ENCODE results near the gene MAST2. TPM values are rescaled to one million over a fixed set of nuclear protein-coding genes. Genes with fewer than 3 reads are reported as not detected.
"Not testable (repeated sequence)": the region's sequence is repeated elsewhere in the genome, so short reads cannot be mapped to it uniquely, and the experiment has no call there.

Gene MAST2
- total RNA-seq, 1 donor from 2014 or later, result 28.3 TPM

- intact Hi-C loops (cut with micrococcal nuclease), result no loop called here
Observed at GRCh38 chr1:45891087-45891486, 87.7 kb downstream of the MAST2 start.

DNA sequence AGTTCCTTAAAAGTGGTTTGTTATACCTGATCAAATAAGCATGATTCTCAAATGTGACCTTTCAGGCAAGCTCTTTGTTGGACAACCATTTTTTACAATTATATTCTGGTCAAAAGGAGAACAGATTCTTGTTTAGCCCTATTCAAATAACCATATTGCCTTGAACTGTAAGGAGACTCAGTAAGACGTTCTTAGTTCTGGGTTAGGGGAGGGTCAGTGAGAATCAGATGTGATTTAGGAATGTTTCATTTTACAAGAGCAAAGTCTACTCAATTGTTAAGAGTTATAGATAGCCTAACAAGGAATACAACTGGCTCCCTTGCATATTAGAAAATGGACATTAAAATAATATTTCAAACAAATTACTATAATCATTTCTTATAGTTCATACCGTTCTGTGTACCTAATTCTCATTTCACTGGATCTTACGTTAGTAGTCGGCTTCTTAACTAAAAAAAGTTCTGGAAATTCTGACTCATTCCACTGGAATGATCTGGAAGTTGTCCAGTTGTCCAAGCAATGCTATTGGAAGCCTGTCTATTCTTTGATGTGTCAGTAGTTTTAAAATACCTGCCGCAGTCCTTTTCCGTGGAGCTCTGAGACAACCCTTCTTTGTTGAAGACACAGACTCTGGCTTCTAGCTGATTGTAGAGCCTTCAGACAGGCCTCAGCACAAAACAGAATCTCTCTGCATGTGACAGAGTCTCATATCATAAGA, 88.8 kb downstream of the MAST2 start:
- intact Hi-C loops (cut with micrococcal nuclease), result no loop called here

GRCh38 chr1:45894331-45894730, 90.9 kb downstream of the MAST2 start:
- intact Hi-C loops (cut with micrococcal nuclease), result no loop called here

- intact Hi-C loops (cut with micrococcal nuclease), result no loop called here
Observed at GRCh38 chr1:45894921-45895320, 91.5 kb downstream of the MAST2 start.

DNA sequence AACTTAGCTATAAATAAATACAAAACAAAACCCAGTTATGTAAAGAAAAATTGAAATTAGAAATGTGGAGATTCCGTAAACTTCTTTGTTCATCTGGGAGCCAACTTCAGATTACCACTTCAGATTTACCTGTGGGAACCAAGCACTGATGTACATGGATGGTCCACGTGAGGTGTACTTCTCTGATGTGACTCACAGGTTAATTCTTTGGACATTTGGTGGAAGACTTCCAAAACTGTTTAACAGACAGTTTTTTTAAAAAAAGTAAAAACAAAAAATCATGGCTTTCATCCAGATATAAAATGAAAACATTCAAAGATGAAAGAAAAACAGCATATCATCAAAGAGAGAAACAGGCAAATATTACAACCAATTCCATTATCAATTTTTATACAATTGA, 92.0 kb downstream of the MAST2 start:
- intact Hi-C loops (cut with micrococcal nuclease), result no loop called here

GRCh38 chr1:45906883-45907282, 103.5 kb downstream of the MAST2 start:
- intact Hi-C loops (cut with micrococcal nuclease), result no loop called here

DNA sequence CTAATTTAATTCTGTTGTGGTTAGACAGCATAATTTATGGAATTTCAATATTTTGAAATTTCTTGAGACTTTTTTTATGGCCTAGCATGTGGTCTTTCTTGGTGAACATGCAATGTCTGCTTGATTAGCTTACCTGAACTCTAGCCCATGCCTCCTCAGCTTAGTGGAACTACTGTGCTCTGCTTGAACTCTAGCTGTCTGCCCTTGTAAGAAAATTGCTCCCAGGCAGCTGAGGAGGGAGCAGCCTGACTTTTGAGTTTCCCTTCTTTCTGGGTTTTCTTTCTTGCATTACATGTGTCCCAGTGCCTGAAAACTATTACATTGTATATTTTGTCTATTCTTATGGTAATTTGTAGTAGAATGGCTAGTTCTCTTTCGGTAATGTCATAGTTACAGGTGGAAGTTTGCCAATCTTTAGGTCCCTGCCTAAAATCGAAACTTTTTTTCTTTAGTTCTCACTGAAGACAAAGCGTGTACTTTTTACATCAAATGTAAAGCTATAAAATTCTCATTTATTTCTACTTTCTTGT, 105.3 kb downstream of the MAST2 start:
- intact Hi-C loops (cut with micrococcal nuclease), result no loop called here

DNA sequence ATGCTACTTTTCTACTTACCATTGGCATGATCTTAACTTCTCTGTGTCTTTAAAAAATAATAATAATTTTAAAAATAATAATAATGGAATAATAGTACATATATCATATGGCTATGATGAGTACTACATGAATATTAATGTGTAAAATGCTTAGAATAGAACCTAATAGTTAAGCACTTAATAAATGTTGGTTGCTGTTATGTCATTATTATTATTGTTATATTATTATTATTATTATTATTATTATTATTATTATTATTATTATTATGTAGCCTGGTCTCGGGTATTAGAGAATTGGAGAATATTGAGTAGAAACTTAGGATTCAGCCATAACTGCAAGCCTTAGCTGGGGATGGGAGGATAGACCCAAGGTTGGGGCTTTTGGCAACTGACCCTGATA, 108.2 kb downstream of the MAST2 start:
- intact Hi-C loops (cut with micrococcal nuclease), result no loop called here

DNA sequence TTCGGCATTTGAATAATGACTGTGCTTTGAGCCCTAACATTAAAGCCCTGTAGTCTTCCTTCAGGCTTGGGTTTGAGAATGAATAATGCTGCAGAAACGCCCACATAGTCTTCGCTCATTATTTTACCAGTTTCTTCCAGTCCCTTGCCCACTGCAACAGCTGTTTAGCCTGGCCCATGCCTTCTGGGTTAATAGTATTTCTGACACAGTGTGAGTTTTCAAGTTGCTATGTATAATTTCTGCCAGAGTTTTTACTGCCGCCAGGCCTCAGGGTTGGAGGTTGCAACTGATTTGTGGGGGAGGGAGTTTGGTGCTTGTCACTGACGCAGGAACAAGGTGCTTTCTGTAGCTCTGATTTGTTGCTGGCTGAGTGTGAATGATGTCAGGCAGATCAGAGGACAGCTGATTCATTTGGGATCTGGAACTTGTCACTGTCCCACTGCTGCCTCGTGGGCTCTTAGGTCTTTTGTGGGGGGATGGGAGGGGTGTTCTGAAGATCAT, 109.8 kb downstream of the MAST2 start:
- intact Hi-C loops (cut with micrococcal nuclease), result no loop called here

- intact Hi-C loops (cut with micrococcal nuclease), result no loop called here
Observed at GRCh38 chr1:45913731-45914501, 110.5 kb downstream of the MAST2 start.

DNA sequence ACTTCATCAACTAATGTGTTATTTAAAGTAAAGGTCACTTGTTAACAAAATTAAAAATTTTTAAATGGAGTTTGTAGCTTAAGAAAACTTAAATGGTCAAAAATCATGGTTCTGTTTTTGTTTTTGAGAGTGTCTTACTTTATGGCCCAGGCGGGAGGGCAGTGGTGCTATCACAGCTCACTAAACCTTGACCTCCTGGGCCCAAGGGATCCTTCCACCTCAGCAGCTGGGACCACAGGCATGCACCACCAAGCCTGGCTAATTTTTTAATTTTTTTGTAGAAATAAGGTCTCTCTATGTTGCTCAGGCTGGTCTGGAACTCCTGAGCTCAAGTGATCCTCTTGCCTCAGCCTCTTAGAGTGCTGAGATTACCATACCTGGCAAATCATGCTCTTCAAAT, 111.4 kb downstream of the MAST2 start:
- intact Hi-C loops (cut with micrococcal nuclease), result no loop called here

GRCh38 chr1:45922374-45922773, 119.0 kb downstream of the MAST2 start:
- intact Hi-C loops (cut with micrococcal nuclease), result no loop called here

DNA sequence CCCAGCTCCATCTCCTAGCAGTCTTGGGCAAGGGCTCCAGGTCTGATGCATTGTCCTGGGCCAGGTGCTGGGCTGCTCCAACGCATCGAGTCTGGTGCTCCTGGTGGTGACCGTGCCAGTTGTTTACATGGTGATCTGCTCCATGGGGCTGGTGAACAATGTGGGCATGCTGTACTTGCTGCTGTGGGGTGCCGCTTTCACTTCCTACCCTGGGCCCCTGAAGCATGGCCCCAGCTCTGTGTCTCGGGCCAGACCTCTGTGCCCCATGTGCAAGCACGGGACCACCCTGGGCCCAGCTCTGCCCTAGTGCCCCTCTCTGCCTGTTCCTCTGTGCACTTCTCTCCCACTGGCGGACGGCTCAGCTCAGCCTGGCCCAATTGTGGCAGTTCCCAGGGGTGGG, 119.4 kb downstream of the MAST2 start:
- intact Hi-C loops (cut with micrococcal nuclease), result no loop called here

GRCh38 chr1:45923343-45923742, 119.9 kb downstream of the MAST2 start:
- intact Hi-C loops (cut with micrococcal nuclease), result no loop called here

GRCh38 chr1:45924736-45925135, 121.3 kb downstream of the MAST2 start:
- intact Hi-C loops (cut with micrococcal nuclease), result no loop called here

- intact Hi-C loops (cut with micrococcal nuclease), result no loop called here
Observed at GRCh38 chr1:45925728-45926287, 122.4 kb downstream of the MAST2 start.

GRCh38 chr1:45926330-45926729, 122.9 kb downstream of the MAST2 start:
- intact Hi-C loops (cut with micrococcal nuclease), result no loop called here

- intact Hi-C loops (cut with micrococcal nuclease), result not testable (repeated sequence)
Observed at GRCh38 chr1:45927231-45927915, 124.0 kb downstream of the MAST2 start.

- intact Hi-C loops (cut with micrococcal nuclease), result no loop called here
Observed at GRCh38 chr1:45928486-45929205, 125.2 kb downstream of the MAST2 start.

GRCh38 chr1:45929257-45929687, 125.9 kb downstream of the MAST2 start:
- intact Hi-C loops (cut with micrococcal nuclease), result no loop called here

Data from T-helper 2 cell treated with Interferon-gamma antibody and Interleukin-4, amounts not matched to agents 100 ng/mL and 5 ng/mL, for 36 hours (primary cell).